Measurements from ENCODE around the gene TTC9C.

Gene TTC9C

DNA sequence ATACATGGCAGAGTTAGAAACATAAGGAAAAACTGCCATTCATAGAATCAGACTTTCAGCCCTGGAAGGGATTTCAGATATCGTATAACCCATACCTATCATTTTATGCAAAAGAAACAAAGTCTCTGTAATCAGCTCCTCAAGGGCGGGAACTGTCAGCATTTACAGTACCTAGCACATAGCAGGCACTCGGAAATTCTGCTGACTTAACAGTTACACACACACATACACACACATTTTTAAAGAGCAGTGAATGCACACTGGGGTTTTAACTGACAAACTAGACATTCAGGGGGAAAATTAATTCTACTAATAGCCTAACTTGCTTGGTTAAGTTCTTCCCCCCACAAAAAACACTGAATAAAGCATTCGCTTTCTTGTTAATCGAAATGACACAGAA is 12.1 kb upstream of the TTC9C start:
- no peak overlapping the region for H3K27ac ChIP-seq
- ChIA-PET POLR2A (ENCODE audit: low non-redundant PET) (no interaction called here), CTCF (no interaction called here)
- no peak for DNase-seq (ENCODE audit: low spot score)
- TF ChIP-seq, protein P1, sequence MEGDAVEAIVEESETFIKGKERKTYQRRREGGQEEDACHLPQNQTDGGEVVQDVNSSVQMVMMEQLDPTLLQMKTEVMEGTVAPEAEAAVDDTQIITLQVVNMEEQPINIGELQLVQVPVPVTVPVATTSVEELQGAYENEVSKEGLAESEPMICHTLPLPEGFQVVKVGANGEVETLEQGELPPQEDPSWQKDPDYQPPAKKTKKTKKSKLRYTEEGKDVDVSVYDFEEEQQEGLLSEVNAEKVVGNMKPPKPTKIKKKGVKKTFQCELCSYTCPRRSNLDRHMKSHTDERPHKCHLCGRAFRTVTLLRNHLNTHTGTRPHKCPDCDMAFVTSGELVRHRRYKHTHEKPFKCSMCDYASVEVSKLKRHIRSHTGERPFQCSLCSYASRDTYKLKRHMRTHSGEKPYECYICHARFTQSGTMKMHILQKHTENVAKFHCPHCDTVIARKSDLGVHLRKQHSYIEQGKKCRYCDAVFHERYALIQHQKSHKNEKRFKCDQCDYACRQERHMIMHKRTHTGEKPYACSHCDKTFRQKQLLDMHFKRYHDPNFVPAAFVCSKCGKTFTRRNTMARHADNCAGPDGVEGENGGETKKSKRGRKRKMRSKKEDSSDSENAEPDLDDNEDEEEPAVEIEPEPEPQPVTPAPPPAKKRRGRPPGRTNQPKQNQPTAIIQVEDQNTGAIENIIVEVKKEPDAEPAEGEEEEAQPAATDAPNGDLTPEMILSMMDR (conservative IDR thresholded peaks at IDR 0.05; ENCODE audit: low read depth), result no peak

DNA sequence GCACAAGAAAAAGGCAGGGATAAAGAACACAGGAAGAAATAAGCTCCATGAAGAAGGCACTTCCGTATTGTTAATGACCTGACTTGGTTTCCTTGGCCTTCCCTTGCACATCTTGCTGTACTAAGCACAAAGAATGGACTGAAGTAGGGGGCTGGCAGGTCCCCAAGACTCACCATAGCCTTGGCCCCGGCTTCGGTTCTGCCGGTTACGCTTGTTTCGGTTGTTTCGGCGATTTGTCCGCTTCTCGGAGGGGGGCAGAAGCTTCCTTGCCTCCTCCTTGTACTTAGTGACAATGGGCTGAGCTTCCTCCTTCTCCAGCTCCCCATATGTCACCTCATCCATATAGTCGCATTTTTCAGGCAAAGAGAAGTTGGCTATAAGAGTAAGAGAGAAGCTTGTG is 11.5 kb upstream of the TTC9C start:
- ChIA-PET POLR2A (ENCODE audit: low non-redundant PET) (no interaction called here), CTCF (interaction anchor here (0.6 kb wide), 1 partner anchor 75 kb away, joined by 4 read pairs; no protein-coding TSS in a partner anchor)
- TF ChIP-seq, protein P1 (conservative IDR thresholded peaks at IDR 0.05; ENCODE audit: low read depth), result no peak
- H3K27ac ChIP-seq, result peak overlapping the region; percentile 31; the same call in 1 of the 2 replicates
- no peak for DNase-seq (ENCODE audit: low spot score)

DNA sequence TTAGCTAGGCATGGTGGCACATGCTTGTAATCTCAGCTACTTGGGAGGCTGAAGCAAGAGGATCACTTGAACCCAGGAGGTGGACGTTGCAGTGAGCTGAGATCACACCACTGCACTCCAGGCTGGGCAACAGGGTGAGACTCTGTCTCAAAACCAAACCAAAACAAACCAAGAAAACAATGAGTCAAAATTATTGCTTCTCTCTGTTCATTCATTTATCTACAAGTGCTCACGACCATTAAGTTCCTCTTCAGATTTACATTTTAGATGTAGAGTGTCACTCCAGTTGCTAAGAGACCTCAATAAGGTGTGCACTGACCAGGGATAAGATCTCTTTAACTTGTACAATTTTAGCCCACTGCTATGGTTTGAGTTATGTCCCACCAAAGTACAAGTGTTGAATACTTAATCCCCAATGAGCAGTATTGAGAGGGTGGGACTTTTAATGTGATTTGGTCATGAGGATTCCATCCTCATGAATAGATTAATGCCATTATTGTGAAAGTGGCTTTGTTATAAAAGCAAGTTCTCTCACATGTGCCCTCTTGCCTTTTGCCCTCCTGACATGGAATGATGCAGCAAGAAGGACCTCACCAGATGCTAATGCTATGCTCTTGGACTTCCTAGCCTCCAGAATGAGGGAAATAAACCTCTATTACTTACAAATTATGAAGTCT is 8.8 kb upstream of the TTC9C start:
- TF ChIP-seq, protein P1 (conservative IDR thresholded peaks at IDR 0.05; ENCODE audit: low read depth), result no peak
- H3K27ac ChIP-seq, result peak overlapping the region; percentile 16
- POLR2A ChIA-PET (ENCODE audit: low non-redundant PET), result no interaction called here
- CTCF ChIA-PET, result interaction anchor here (0.5 kb wide), 1 partner anchor 12 kb away, joined by 3 read pairs; no protein-coding TSS in a partner anchor
- DNase-seq (ENCODE audit: low spot score), result no peak

DNA sequence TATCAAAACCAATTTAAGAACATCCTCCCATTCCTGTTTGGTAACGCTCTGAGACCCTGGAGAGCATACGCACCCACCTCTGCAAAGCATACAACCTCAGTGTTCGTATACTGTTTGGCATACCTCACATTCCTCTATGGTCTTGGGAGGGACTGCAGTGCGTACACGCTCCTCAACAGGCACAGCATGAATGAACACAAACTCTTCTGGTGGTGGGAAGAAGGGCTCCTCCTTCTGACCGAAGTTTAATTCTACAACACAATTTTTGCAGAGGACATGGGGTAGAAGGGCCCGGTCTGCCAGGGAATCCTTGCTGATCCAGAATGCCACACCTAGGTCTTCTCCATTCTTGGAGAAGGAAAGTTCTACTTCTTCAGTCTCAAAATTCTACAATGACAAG is 6.3 kb upstream of the TTC9C start:
- no peak overlapping the region for H3K27ac ChIP-seq
- TF ChIP-seq, protein P1 (conservative IDR thresholded peaks at IDR 0.05; ENCODE audit: low read depth), result no peak
- DNase-seq (ENCODE audit: low spot score), result no peak
- POLR2A ChIA-PET (ENCODE audit: low non-redundant PET), result no interaction called here
- CTCF ChIA-PET, result interaction anchor here (0.7 kb wide), 1 partner anchor 253 kb away, joined by 5 read pairs; no protein-coding TSS in a partner anchor

DNA sequence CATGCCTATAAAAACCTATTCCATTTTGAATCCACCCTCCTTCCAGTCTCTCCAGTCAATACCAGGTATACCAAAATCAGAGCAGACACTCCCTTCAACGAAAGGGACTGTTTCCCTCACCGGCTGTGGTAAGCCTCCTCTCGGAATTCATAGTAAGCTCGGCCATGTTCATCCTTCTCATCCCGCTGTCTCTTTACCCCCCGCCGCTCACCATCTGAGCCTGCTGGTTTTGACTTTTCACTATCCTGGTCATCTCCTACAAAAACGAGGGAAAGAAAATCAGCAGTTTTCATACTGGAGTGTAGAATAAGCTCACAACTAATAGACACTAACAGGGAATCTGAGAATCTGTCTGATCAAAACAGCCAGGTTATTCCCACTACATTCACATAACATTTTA is 4.1 kb upstream of the TTC9C start:
- H3K27ac ChIP-seq, result no peak overlapping the region

DNA sequence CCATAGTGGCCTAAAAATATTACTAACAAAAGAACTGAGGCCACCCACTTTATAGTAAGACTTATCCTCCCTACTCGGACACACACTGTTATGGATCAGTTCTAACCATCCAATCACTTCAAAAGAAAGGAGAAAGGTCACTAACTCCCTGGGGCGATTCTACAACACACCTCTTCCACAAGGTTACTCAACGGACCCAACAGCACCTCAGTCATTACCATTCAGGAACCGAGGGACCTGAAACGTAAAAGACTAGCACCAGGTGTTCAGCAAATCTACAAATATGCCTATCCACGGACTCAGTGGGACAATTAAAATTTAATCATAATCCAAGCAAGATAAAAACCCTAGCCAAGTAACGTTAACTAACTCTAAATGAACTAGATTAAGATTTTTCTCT is 2.6 kb upstream of the TTC9C start:
- no peak for DNase-seq (ENCODE audit: low spot score)
- TF ChIP-seq, protein P1 (conservative IDR thresholded peaks at IDR 0.05; ENCODE audit: low read depth), result no peak
- POLR2A ChIA-PET (ENCODE audit: low non-redundant PET), result no interaction called here
- H3K27ac ChIP-seq, result peak overlapping the region; percentile 61
- CTCF ChIA-PET, result interaction anchor here (0.7 to 0.9 kb wide), 2 partner anchors 11 to 21 kb away, joined by 3 read pairs; no protein-coding TSS in a partner anchor

More for the DNA sequence above, 4.1 kb upstream of the TTC9C start:
- ChIA-PET POLR2A (ENCODE audit: low non-redundant PET) (interaction anchor here (0.5 kb wide), 1 partner anchor 35 kb away, joined by 5 read pairs; no protein-coding TSS in a partner anchor), CTCF (interaction anchor here (0.6 kb wide), 1 partner anchor 62 kb away, joined by 3 read pairs; no protein-coding TSS in a partner anchor)
- TF ChIP-seq, protein P1 (conservative IDR thresholded peaks at IDR 0.05; ENCODE audit: low read depth), result no peak
- no peak for DNase-seq (ENCODE audit: low spot score)

Data from RWPE1 (cell line).